Measurements from ENCODE around the gene SLC26A5.

Gene SLC26A5

GRCh38 chr7:103388469-103389140, 57.4 kb downstream of the SLC26A5 start:
- no peak for DNase-seq (ENCODE audit: low read depth)
- no peak for TF ChIP-seq CTCF (conservative IDR thresholded peaks at IDR 0.05; ENCODE audit: control insufficient read depth, insufficient read depth, low read depth, low read length)
- H3K4me3 ChIP-seq (ENCODE audit: control insufficient read depth, low read depth, low read length) = no peak overlapping the region

- no peak for TF ChIP-seq CTCF (conservative IDR thresholded peaks at IDR 0.05; ENCODE audit: control insufficient read depth, insufficient read depth, low read depth, low read length)
Measured at GRCh38 chr7:103387242-103387641, 58.8 kb downstream of the SLC26A5 start.

GRCh38 chr7:103382032-103382402, 64.0 kb downstream of the SLC26A5 start:
- no peak overlapping the region for H3K4me3 ChIP-seq (ENCODE audit: control insufficient read depth, low read depth, low read length)
- no peak for DNase-seq (ENCODE audit: low read depth)
- TF ChIP-seq CTCF (conservative IDR thresholded peaks at IDR 0.05; ENCODE audit: control insufficient read depth, insufficient read depth, low read depth, low read length) = no peak

More at GRCh38 chr7:103387242-103387641, 58.8 kb downstream of the SLC26A5 start:
- H3K4me3 ChIP-seq (ENCODE audit: control insufficient read depth, low read depth, low read length) = no peak overlapping the region
- no peak for DNase-seq (ENCODE audit: low read depth)

GRCh38 chr7:103381280-103382031, 64.6 kb downstream of the SLC26A5 start:
- H3K4me3 ChIP-seq (ENCODE audit: control insufficient read depth, low read depth, low read length) = no peak overlapping the region
- no peak for TF ChIP-seq CTCF (conservative IDR thresholded peaks at IDR 0.05; ENCODE audit: control insufficient read depth, insufficient read depth, low read depth, low read length)
- DNase-seq (ENCODE audit: low read depth) = no peak

DNA sequence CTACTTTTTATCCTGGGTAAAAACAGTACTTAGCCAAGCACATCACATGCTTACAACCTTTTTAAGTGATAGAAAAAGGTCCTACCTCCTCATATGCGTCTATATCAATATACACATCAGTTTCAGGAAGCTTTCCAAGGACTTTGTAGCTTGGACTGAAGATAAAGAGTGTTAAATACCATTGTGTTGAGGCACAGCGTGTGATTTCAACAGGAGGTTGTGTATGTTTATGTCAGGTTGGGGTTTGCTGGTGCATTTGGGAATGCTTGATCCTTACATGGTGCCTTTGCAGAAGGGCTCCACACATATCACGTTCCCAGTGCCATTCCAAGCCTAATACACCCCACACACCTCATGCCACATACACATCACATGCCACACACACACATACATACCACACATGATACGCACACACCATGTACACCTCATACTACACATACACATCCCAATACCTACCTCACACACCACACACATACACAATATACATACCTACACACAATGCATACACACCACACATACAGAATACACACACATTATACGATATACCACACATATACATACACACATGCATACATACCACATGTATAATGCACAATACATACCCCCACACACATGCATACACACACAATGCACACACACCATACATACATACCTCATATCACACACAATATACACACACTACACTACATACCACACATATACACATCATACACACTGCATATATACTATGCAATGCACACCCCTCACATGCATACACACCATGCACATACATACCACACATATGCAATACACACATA, 65.4 kb downstream of the SLC26A5 start:
- no peak overlapping the region for H3K4me3 ChIP-seq (ENCODE audit: control insufficient read depth, low read depth, low read length)
- no peak for TF ChIP-seq CTCF (conservative IDR thresholded peaks at IDR 0.05; ENCODE audit: control insufficient read depth, insufficient read depth, low read depth, low read length)
- DNase-seq (ENCODE audit: low read depth) = peak; percentile 3

DNA sequence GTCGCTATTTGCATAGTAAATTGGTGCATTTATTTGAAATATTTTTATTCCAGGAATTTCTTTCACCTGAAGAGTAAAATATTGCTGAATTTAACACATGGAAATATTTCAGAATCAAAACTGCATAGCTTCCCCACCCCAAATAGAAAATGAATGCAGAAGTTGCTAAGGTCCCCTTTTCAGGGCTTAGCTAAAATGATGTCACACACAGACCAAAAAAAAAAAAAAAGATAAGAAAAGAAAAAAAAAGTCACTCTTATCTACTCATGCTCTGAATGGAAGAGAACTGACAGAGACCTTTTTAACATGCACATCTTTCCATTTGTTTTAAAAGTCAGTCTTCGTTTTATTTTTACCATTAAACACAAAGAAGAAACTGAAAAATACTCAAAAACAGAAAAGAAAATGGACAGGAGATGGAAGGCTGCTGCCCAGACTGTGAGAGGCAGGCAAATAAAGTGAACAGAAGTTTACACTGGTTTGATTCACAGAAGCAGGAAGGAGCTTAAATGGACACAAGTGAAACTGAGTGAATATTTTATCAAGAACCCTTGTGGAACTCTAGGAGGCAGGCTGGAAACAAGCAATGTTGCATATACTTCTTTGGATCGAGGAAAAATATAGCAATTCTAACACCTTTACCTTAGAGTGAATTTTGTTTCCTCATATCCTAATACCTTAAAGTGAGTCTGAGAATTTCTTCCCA, 66.6 kb downstream of the SLC26A5 start:
- no peak overlapping the region for H3K4me3 ChIP-seq (ENCODE audit: control insufficient read depth, low read depth, low read length)
- DNase-seq (ENCODE audit: low read depth) = no peak
- TF ChIP-seq CTCF (conservative IDR thresholded peaks at IDR 0.05; ENCODE audit: control insufficient read depth, insufficient read depth, low read depth, low read length) = no peak

Measured in fibroblast of mammary gland (primary cell).